GM18951 (cell line): Measurements from ENCODE around the gene SIRT7.
A peak's percentile ranks its signal among the peaks of the same experiment; 100 is the strongest.

ENCODE experiments used
- POLR2A ChIP-seq: IDR thresholded peaks from 4 replicates; pipeline ENCODE4 v1.6.1; 2011; ENCODE audit warnings: mild to moderate bottlenecking; ENCODE audit not compliant: insufficient read length, insufficient read depth; ENCODE audit errors: extremely low read depth
- in situ Hi-C: fragments of 300-500 bp; cut with MboI; formaldehyde crosslinking; loops from one replicate; pipeline ENCODE4 v1.12.0; 2022; ENCODE audit warnings: low sequenced_read_pairs, mixed read lengths, inconsistent platforms; ENCODE audit not compliant: unreplicated experiment

The SIRT7 gene

DNA sequence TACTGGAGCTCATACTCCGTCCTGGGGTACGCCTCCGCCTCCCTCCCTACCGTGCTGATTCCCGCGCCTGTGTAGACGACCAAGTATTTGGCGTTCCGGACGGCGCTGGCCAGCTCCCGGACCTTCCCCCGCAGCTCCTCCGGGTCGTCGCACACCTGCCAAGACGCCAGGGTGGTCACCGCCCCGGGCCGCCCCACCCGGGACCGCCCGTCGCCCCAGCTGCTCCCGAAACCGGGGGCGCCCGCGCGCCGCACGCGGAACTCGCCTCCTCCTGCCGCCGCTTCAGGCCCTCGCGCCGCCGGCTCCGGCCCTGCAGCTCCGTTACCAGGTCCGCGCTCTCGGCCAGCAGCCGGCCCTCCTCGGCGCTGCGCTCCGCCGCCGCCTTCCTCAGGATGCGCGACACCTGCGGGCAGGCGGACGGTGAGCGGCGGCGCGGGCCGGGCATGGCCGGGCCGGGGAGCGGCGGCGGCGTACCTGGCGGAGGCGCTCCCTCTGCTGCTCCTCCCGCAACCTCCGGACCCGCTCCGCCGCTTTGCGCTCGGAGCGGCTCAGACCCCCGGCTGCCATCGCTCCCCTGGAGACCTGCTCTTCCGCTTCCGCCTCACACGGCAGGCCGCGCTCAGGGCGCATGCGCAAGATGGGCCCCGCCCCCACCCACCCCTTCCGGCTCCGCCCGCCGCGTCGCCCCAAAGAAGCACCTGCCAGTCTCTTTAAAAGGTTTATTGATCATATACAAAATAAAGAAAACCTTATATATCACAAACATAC, at the start of gene SIRT7:
TSS of gene SIRT7 (minus strand) at position 612 of the 768 bp plus-strand sequence. CDS start at position 567, 45 bp downstream.
- in situ Hi-C loops, result no loop called here
- TF ChIP-seq POLR2A, result peak; percentile 94

DNA sequence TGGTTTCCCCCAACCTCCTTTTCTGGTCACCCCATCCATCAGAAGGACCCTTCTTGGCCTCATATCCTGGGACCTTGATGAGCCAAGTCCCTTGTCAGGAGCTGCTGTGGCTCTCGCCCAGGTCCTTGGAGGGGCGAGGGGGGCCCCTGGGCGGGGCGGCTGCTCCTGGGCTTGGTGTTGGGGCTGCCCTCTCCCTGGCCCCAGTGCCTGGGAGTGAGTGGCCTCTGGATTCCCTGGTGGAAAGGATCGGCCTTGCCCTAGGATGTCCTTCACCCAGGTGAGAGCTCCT, 49.2 kb upstream of the SIRT7 start:
- in situ Hi-C loops, result no loop called here
- TF ChIP-seq POLR2A, result no peak

DNA sequence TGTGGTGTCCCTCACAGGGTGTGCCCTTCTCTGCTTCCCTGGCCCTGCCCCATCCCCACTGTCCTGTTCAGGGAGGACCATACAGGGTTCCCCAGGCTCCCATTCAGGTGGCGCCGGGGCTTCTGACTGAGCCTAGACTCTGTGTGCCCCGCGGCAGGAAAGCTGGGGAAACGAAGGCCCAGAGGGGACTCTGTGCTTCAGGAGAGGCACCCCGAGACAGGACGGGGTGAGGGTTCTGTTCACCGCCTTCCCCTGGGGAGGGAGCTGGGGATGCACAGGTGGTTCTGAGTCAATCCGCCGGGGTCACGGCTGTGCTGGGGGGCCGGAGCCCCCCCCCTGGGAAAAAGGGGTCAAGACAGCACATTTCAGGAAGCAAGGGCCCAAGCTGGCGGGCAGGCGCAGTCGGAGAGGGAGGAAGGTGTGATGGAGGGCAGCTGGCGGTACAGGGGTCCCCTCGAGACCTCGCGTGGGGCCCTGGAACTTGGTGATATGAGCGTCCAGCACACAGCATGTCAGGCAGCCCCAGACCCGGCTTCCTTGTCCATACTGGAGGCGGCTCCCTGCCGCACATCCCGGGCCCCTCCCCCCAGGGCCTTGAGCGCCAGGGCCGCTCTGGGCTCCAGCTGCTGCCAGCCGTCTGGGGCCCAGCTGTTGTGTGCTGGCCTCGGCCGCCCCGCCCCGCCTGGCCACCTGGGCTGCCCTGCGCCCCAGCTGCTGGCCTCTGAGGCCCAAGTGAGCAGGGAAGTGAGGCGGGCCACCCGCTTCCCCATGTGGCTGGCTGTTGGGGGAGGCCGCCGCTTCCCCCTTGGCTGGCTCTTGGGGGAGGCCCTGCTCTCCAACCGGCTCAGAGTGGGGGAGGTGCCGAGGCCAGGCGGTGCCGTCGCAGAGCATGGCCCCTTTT, 48.6 kb upstream of the SIRT7 start:
- in situ Hi-C loops, result no loop called here

GRCh38 chr17:81964081-81964849, 46.3 kb upstream of the SIRT7 start:
- in situ Hi-C loops, result no loop called here
- TF ChIP-seq POLR2A, result no peak

More for the DNA sequence above, 48.6 kb upstream of the SIRT7 start:
- no peak for TF ChIP-seq POLR2A

GRCh38 chr17:81962499-81963441, 44.8 kb upstream of the SIRT7 start:
- in situ Hi-C loops, result no loop called here
- TF ChIP-seq POLR2A, result no peak

DNA sequence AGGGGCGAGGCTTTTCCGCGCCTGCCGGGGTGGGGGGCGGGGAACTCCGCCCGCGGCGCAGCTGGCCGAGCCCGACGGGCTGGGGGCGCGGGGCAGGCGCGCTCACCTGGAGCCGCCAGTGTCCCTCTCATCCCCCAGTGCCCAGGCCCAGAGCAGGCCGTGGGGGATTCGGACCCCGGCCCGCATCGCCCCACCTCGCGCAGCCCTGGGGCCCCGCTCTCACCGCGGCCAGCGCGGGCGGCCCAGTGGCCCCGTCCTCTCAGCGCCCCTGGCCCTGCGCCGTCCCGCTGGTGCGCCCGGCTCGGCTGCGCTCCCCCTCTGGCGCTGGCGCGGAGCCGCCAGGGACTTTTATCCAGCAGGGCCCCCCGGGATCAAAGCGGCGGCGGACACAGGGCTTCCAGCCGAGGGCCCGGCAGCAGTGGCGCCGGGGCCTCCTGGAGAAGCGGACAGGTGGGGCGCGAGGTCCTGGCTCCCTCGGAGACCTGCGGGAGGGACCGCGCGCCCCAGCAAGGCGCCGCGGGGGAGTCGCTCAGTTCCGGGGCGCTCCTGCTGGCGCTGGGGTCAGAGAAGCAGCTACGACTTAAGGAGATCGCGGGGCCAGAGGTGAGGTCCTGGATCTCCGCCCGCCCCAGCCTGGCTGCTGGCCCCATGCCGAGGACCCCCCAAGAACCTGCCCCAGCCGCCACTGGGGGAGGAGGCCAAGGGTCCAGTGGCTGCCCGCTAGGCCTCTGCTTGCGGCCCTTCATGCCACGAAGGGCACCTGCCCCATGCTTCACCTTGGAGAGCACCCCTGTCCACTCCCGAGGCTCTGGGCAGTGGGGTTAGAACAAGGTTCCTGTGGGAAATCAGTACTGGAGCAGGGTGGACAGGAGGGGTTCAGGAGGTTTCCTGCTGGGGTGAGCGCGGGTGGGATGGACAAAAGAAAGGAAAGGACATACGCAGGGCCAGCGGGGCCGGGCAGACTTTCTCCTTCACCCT, 43.8 kb upstream of the SIRT7 start:
- in situ Hi-C loops, result no loop called here
- TF ChIP-seq POLR2A, result no peak

DNA sequence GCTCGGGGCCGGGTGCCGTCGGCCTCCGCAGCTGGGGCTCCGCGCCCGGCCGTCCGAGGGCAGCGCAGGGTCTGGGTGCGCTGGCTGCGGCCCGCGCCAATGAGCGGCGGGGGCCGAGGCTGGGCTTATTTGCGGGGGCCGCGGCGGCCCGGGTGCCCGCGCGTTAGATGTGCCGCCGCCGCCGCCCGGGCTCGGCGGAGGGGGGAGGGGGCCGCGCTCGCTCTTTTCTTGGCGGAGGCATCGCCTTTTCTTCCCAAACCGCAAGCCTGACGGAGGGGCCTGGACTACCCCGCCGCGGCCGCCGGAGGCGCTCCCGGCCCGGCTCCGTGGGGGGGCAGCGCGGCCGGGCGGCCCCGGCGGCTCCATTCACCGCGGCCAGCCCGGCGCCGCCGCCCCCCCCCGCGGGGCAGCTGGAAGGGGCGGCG, 43.1 kb upstream of the SIRT7 start, which contains the start of gene NOTUM:
TSS of gene NOTUM (minus strand) at position 101 of the 425 bp plus-strand sequence. CDS start 278 bp downstream, outside the sequence.
- no peak for TF ChIP-seq POLR2A
- in situ Hi-C loops, result no loop called here

DNA sequence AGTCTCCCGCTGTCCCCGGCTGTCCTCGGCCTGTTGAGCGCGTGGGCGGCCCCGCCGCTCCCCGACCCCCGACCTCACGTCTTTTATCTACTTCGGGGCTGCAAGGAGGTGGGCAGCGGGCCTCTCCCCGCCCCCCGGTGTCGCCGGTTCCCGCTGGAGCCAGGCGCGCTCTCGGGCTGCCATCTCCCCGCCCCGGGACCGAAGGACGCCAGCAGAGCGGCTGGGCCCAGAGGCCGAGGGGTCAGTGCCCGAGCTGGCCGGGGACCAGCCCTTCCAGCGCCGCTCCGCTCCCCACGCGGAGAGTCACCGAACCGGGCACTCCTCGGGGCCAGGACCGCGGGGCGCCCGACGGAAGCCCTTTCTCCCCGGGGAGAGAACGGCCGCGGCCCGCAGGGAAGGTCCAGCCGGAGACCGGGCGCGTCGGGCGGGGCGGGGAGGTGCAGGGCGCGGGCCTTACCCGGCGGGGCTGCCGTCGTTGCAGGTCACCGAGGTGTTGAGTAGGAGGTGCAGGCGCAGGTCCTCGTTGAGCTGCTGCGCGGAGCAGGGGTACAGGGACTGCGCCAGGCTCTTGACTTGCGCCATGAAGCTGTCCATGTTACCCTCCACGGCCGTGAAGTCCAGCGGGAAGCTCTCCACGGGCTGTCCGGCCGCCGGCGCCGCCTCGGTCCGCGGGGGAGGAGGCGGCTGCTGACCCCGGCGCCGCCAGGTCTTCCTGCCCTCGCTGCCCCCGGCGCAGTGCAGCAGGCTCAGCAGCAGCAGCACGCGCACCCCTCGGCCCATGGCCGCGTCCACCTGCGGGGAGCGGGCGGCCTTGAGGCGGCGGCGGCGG, 42.4 kb upstream of the SIRT7 start:
- TF ChIP-seq POLR2A, result no peak
- in situ Hi-C loops, result no loop called here

DNA sequence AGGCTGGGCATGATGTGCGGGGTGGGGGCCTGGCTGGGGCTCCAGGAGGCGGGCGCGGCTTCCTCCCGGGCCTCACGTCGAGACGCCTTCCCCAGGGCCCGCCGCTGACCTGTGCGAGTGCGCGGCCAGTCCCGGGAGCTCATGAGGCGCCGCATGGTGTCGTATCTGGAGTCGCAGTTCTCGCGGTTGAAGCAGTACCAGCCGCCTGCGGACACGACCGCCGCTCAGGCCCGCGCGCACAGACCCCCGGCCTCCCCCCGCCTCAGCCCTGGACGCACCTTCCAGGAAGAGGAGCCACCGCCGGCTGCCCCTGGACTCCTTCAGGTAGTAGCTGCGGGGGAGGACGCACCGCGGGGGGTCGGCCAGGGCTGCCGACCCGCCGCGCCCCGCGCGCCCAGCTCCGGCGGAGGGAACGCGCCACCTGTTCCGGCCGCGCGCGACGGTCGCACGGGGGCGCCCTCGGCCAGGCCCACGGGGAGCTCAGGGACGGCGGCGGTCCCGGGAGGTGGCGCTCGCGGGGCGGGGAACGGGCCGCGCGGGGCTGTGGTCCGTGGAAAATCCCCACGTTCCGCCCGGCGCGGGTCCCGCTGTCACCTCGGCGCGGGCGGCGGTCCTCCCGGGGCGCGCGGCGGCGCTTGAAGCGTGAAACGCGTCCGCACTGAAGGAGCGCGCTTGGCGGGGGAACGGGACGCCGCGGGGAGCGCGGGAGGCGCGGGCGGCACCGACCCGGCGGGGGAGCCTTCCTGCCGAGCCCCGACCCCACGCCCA, 41.6 kb upstream of the SIRT7 start:
- in situ Hi-C loops, result no loop called here
- no peak for TF ChIP-seq POLR2A
